ENCODE data around the gene GAS7.

DNA sequence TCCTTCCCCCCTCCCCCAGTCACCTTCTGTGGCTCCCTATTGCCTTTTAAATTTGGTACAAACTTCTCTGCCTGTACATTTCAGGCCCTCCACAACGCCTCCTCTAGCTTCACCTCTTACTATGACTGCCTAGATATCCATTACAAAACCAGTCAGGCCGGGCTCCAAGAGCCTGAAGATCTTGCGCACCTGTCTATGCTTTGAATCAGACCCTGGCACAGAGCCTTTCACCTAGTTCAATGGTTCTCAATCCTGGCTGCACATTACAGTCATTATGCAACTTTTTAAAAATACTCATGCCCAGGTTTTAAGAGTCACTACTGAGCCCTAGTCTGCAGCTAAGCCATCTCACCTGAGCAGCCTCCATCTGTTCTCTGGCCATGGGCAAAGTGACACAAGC is 1.6 kb upstream of the GAS7 start:
- TF ChIP-seq, protein P1, sequence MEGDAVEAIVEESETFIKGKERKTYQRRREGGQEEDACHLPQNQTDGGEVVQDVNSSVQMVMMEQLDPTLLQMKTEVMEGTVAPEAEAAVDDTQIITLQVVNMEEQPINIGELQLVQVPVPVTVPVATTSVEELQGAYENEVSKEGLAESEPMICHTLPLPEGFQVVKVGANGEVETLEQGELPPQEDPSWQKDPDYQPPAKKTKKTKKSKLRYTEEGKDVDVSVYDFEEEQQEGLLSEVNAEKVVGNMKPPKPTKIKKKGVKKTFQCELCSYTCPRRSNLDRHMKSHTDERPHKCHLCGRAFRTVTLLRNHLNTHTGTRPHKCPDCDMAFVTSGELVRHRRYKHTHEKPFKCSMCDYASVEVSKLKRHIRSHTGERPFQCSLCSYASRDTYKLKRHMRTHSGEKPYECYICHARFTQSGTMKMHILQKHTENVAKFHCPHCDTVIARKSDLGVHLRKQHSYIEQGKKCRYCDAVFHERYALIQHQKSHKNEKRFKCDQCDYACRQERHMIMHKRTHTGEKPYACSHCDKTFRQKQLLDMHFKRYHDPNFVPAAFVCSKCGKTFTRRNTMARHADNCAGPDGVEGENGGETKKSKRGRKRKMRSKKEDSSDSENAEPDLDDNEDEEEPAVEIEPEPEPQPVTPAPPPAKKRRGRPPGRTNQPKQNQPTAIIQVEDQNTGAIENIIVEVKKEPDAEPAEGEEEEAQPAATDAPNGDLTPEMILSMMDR (IDR thresholded peaks at IDR 0.05) = no peak
- no peak for TF ChIP-seq POLR2A (IDR thresholded peaks at IDR 0.05)
- TF ChIP-seq EP300 (IDR thresholded peaks at IDR 0.05) = no peak

Measured in tibial nerve (tissue), 4 donors.